SK-N-SH (cell line): ENCODE measurements around the gene LUC7L3.

Source experiments
- JUND ChIP-seq: IDR thresholded peaks from 2 replicates; pipeline ENCODE4 v1.4.0; 2012
- NRF1 ChIP-seq: IDR thresholded peaks from 2 replicates; pipeline ENCODE4 v1.6.1; 2012; ENCODE audit warnings: low read depth, mild to moderate bottlenecking, low read length
- POLR2AphosphoS5 ChIP-seq: IDR thresholded peaks from 2 replicates; pipeline ENCODE4 v1.6.1; 2012; ENCODE audit warnings: low read depth, low read length
- RAD21 ChIP-seq: IDR thresholded peaks from 2 replicates; pipeline ENCODE4 v1.6.1; 2012; ENCODE audit warnings: mild to moderate bottlenecking, low read length
- RCOR1 ChIP-seq: fragments of 150-350 bp; IDR thresholded peaks from 2 replicates; pipeline ENCODE4 v1.6.1; 2017; ENCODE audit warnings: antibody characterized with exemption, low read length
- RFX5 ChIP-seq: IDR thresholded peaks from 2 replicates; pipeline ENCODE4 v1.6.1; 2012; ENCODE audit warnings: mild to moderate bottlenecking, improper control_type of control experiment, low read length
- RXRA ChIP-seq: IDR thresholded peaks from 2 replicates; pipeline ENCODE4 v1.4.0; 2012; ENCODE audit warnings: low read depth, mild to moderate bottlenecking, borderline replicate concordance
- SIN3A ChIP-seq: IDR thresholded peaks from 2 replicates; pipeline ENCODE4 v1.6.1; 2012; ENCODE audit warnings: low read depth, mild to moderate bottlenecking, low read length, moderate library complexity, borderline replicate concordance
- TF ChIP-seq, protein P1 (sequence below): fragments of 200-600 bp; sonication (generic); IDR thresholded peaks from 2 replicates; pipeline ENCODE4 v1.6.1; 2017; ENCODE audit warnings: antibody characterized with exemption, mild to moderate bottlenecking, moderate library complexity
- TF ChIP-seq, protein P2 (sequence below): IDR thresholded peaks from 2 replicates; pipeline ENCODE4 v1.4.0; 2012; ENCODE audit warnings: low read depth, borderline replicate concordance
- TF ChIP-seq, protein P3 (sequence below): IDR thresholded peaks from 2 replicates; pipeline ENCODE4; 2012
- TF ChIP-seq, protein P4 (sequence below): IDR thresholded peaks from 2 replicates; pipeline ENCODE4 v1.4.0; 2012; ENCODE audit warnings: low read depth, borderline replicate concordance

DNA sequence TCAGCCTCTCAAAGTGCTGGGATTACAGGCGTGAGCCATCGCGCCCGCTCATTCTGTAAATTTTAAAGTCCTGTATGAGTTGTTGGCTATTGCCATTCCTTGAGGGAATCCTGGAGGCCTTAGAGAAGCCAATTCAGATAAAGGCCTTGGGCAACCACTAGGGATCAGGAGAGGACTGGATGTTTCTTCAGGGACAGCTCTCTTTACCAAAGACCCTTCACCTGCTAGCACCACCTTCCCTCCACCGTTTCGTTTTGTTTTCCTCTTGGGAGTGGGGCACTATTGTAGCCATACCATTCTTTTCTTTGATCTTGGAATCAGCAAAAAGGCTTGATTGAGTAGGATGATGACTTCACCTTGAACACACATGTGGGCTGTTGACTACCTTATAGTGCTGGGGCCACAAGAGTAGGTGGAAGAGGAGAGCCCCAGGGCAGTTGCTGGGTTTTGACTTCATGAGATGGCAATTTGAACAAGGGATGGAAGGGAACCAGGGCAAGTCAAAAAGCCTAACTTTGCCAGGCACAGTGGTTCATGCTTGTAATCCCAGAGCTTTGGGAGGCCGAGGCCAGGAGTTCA, 54.9 kb downstream of the LUC7L3 start:
- TF ChIP-seq, protein P1, sequence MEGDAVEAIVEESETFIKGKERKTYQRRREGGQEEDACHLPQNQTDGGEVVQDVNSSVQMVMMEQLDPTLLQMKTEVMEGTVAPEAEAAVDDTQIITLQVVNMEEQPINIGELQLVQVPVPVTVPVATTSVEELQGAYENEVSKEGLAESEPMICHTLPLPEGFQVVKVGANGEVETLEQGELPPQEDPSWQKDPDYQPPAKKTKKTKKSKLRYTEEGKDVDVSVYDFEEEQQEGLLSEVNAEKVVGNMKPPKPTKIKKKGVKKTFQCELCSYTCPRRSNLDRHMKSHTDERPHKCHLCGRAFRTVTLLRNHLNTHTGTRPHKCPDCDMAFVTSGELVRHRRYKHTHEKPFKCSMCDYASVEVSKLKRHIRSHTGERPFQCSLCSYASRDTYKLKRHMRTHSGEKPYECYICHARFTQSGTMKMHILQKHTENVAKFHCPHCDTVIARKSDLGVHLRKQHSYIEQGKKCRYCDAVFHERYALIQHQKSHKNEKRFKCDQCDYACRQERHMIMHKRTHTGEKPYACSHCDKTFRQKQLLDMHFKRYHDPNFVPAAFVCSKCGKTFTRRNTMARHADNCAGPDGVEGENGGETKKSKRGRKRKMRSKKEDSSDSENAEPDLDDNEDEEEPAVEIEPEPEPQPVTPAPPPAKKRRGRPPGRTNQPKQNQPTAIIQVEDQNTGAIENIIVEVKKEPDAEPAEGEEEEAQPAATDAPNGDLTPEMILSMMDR = no peak
- no peak for TF ChIP-seq JUND
- TF ChIP-seq RAD21 = no peak
- TF ChIP-seq, protein P2, sequence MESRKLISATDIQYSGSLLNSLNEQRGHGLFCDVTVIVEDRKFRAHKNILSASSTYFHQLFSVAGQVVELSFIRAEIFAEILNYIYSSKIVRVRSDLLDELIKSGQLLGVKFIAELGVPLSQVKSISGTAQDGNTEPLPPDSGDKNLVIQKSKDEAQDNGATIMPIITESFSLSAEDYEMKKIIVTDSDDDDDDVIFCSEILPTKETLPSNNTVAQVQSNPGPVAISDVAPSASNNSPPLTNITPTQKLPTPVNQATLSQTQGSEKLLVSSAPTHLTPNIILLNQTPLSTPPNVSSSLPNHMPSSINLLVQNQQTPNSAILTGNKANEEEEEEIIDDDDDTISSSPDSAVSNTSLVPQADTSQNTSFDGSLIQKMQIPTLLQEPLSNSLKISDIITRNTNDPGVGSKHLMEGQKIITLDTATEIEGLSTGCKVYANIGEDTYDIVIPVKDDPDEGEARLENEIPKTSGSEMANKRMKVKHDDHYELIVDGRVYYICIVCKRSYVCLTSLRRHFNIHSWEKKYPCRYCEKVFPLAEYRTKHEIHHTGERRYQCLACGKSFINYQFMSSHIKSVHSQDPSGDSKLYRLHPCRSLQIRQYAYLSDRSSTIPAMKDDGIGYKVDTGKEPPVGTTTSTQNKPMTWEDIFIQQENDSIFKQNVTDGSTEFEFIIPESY = no peak
- TF ChIP-seq SIN3A = no peak
- TF ChIP-seq RXRA = no peak
- TF ChIP-seq, protein P3, sequence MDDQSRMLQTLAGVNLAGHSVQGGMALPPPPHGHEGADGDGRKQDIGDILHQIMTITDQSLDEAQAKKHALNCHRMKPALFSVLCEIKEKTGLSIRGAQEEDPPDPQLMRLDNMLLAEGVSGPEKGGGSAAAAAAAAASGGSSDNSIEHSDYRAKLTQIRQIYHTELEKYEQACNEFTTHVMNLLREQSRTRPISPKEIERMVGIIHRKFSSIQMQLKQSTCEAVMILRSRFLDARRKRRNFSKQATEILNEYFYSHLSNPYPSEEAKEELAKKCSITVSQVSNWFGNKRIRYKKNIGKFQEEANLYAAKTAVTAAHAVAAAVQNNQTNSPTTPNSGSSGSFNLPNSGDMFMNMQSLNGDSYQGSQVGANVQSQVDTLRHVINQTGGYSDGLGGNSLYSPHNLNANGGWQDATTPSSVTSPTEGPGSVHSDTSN = no peak
- TF ChIP-seq NRF1 = no peak
- no peak for TF ChIP-seq RCOR1
- no peak for TF ChIP-seq RFX5
- no peak for TF ChIP-seq POLR2AphosphoS5
- TF ChIP-seq, protein P4, sequence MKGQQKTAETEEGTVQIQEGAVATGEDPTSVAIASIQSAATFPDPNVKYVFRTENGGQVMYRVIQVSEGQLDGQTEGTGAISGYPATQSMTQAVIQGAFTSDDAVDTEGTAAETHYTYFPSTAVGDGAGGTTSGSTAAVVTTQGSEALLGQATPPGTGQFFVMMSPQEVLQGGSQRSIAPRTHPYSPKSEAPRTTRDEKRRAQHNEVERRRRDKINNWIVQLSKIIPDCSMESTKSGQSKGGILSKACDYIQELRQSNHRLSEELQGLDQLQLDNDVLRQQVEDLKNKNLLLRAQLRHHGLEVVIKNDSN = no peak
